Lower lobe of right lung (tissue), 2 donors: ENCODE results near the gene ZDHHC8. TPM values are rescaled to one million over a fixed set of nuclear protein-coding genes. Genes with fewer than 3 reads are reported as not detected.
A peak's percentile ranks its signal among the peaks of the same experiment; 100 is the strongest.

Experiments used
- ATAC-seq, 2 donors: fragments of 200-7000 bp; cut with Tn5 transposase; one replicate each; pipeline ENCODE4 v1.9.1; 2020 to 2022; ENCODE audit warnings: mild to moderate bottlenecking in 2 of 2, moderate library complexity in 2 of 2
- DNase-seq: peaks from one replicate; pipeline ENCODE4 v3.0.0-alpha.2; 2020
- H3K27ac ChIP-seq: fragments of 200-600 bp; one replicate; pipeline ENCODE4 v1.8.0; 2022
- H3K27me3 ChIP-seq: fragments of 200-600 bp; one replicate; pipeline ENCODE4 v1.8.0; 2022; ENCODE audit warnings: low read depth
- H3K36me3 ChIP-seq: fragments of 200-600 bp; one replicate; pipeline ENCODE4 v1.8.0; 2022; ENCODE audit warnings: mild to moderate bottlenecking
- H3K4me1 ChIP-seq: fragments of 200-600 bp; one replicate; pipeline ENCODE4 v1.8.0; 2022
- H3K4me3 ChIP-seq: fragments of 200-600 bp; one replicate; pipeline ENCODE4 v1.8.0; 2022; ENCODE audit warnings: mild to moderate bottlenecking
- H3K9me3 ChIP-seq: fragments of 200-600 bp; one replicate; pipeline ENCODE4 v1.8.0; 2022
- intact Hi-C: fragments of 100-400 bp; cut with DNase I; formaldehyde crosslinking; loops from one replicate; pipeline ENCODE4 v1.11.0; 2022
- total RNA-seq: library from RNA; stranded (reverse); fragmentation: NEBNext Ultra II Directional; extraction: Animal tissue kit (Norgen Biotek cat#: 25700); gene quantifications from one replicate; pipeline ENCODE4 v1.2.1, GENCODE V29; 2021
- TF ChIP-seq, protein P1 (sequence below): fragments of 200-600 bp; IDR thresholded peaks from one replicate; pipeline ENCODE4 v1.8.0; 2022; ENCODE audit warnings: antibody characterized with exemption, mild to moderate bottlenecking
- donor health status: DM: no; HTN: yes; CAD: no; lungs with severe emphysema.

Gene ZDHHC8
- total RNA-seq, 1 donor from 2014 or later, result 77.2 TPM

DNA sequence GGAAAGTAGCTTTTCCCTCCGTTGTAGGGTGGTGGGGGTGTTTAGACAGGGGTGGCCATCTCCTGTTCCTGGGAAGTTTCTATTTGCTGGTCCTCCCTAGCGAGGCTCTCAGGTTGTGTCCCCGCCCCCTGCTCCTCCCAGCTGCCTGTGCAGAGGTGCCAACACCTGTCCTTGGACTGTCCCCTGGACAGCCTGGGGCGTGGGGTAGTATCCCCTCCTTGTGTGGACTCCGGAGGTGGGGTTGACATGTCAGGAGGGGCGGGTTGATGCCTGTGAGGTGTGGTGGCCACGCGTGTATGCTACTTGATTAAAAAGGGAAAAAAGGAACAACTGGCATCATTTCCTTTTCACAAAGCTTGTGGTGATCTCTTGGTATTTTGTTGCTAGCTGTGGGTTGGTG is 30.0 kb upstream of the ZDHHC8 start:
- H3K4me3 ChIP-seq, result no peak overlapping the region
- H3K27me3 ChIP-seq, result no peaks in the 10 kb centered on the region
- peak; percentile 40 for DNase-seq
- H3K4me1 ChIP-seq, result no peaks in the 10 kb centered on the region
- no peaks in the 10 kb centered on the region for H3K9me3 ChIP-seq
- no peak for ATAC-seq
- H3K36me3 ChIP-seq, result peaks cover 93% of the 10 kb centered on the region
- H3K27ac ChIP-seq, result no peak overlapping the region
- TF ChIP-seq, protein P1, sequence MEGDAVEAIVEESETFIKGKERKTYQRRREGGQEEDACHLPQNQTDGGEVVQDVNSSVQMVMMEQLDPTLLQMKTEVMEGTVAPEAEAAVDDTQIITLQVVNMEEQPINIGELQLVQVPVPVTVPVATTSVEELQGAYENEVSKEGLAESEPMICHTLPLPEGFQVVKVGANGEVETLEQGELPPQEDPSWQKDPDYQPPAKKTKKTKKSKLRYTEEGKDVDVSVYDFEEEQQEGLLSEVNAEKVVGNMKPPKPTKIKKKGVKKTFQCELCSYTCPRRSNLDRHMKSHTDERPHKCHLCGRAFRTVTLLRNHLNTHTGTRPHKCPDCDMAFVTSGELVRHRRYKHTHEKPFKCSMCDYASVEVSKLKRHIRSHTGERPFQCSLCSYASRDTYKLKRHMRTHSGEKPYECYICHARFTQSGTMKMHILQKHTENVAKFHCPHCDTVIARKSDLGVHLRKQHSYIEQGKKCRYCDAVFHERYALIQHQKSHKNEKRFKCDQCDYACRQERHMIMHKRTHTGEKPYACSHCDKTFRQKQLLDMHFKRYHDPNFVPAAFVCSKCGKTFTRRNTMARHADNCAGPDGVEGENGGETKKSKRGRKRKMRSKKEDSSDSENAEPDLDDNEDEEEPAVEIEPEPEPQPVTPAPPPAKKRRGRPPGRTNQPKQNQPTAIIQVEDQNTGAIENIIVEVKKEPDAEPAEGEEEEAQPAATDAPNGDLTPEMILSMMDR, result no peak
- intact Hi-C loops, result no loop called here

DNA sequence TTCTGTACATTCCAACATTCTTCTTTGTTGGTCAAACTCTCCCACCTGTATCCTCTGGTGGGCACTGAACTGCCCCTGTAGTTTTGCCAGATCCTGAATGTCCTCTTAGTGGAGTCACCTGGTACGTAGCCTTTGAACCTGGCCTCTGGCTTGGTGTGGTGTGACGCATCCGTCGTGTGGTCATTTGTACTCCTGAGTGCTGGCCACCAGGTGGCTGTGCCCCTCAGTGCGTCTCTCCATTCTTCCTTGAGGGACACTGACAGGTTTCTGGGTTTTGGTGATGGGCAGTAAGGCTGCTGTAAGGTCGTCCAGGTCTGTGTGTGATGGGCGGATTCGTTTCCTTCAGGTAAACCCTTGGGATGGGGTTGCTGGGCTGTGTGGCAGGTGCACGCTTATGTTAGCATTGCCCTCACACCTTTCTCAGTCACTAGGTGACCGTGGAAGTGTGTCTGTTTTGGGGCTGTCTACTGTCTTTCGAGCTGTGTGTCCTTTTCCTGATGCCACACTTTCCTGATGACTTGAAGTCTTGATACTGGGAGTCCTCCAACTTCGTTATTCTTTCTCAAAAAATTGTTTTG is 29.3 kb upstream of the ZDHHC8 start:
- ATAC-seq (no peak), DNase-seq (no peak)
- H3K27me3 ChIP-seq, result no peaks in the 10 kb centered on the region
- intact Hi-C loops, result no loop called here
- H3K4me1 ChIP-seq, result no peaks in the 10 kb centered on the region
- no peaks in the 10 kb centered on the region for H3K9me3 ChIP-seq
- H3K4me3 ChIP-seq, result no peak overlapping the region
- H3K27ac ChIP-seq, result no peak overlapping the region
- H3K36me3 ChIP-seq, result peaks cover 93% of the 10 kb centered on the region
- TF ChIP-seq, protein P1, result no peak

DNA sequence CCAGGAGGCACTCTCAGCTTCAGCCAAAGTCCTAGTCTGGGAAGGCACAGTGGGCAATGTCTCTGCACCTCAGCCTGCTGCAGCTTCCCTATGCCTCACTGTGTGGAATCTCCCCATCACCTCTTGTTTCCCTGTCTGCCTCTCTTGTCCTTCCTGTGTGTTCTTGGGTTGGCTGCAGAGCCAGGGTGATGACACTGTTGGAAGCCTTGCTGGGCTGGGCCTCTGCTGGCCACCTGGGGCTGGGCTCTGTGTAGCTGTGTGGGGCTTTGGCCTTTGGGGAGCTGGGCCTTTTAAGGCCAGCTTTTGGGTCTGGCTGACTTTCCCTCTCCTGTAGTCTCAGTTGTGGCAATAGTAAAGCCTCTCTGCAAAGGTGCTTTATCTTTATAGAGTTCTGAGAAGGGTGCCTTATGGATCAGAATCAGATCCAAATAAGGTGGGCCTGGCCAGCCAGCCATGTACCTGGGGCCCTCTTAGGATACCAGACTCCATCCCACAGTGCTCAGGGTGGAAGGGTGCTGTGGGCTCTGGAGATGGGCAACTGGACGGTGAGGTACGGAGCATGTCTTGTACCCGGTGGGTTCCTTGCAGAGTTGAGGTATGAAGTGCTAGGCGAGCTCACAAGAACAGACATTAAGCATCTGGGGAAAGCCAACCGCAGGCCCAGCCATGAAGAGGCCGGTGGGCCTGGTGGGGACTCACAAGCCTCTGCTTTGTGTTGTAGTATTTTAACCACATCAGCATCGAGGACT is 26.0 kb upstream of the ZDHHC8 start:
- no peak overlapping the region for H3K4me3 ChIP-seq
- DNase-seq, result peak; percentile 31
- TF ChIP-seq, protein P1, result no peak
- no peaks in the 10 kb centered on the region for H3K4me1 ChIP-seq
- H3K27ac ChIP-seq, result no peak overlapping the region
- intact Hi-C loops, result no loop called here
- ATAC-seq, result no peak
- H3K9me3 ChIP-seq, result no peaks in the 10 kb centered on the region
- H3K36me3 ChIP-seq, result peaks cover 93% of the 10 kb centered on the region
- H3K27me3 ChIP-seq, result no peaks in the 10 kb centered on the region

DNA sequence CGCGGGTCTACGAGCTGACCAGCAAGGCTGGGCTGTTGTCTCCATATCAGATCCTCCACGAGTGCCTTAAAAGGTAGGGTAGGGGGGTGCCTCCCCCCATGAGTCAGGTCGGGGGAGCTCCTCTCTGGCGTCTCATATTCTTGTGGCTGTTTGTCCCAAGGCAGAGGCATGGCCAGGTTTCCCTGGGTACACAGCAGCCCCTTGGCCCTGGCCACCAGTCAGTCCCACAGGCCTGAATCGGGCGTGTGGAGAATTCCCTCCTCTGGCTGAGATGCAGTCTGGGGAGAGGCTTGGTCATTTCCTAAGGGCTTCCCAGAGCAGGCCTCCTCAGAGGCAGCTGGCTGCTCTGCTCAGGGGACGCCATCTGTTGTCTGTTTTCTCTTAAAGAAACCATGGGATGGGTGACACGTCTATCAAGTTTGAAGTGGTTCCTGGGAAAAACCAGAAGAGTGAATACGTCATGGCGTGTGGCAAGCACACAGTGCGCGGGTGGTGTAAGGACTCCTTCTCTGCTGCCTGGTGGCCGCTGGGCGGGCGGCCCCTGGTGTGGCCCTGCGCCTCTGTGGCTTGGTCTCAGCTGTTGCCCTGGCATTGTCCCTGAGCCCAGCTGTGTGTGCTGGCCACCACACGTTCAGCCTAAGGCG is 25.3 kb upstream of the ZDHHC8 start:
- TF ChIP-seq, protein P1, result no peak
- Histone ChIP-seq H3K27me3 (no peaks in the 10 kb centered on the region), H3K36me3 (peaks cover 93% of the 10 kb centered on the region), H3K4me3 (no peak overlapping the region), H3K4me1 (no peaks in the 10 kb centered on the region), H3K9me3 (no peaks in the 10 kb centered on the region), H3K27ac (no peak overlapping the region)
- no peak for ATAC-seq
- DNase-seq, result peak; percentile 27
- intact Hi-C loops, result no loop called here

DNA sequence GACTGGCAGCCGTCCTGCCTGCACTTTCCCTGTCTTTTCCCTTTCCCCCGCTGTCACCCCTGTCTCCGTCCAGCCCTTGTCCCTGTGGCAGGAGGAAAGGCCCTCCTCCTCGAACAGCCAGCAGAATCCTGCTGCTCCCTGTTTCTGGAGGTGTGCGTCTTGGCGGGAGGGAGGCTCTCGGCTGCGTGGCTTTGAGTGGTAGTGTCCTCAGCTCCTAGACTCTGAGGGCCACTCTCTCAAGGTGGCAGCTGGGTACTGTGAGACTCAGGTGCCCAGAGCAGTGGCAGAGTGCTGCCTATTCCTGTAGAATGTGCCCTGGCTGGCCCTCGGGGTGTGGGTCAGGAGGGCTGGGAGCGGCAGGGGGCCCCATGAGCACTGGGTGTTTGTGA is 24.8 kb upstream of the ZDHHC8 start:
- intact Hi-C loops, result no loop called here
- H3K27ac ChIP-seq, result no peak overlapping the region
- TF ChIP-seq, protein P1, result no peak
- H3K4me3 ChIP-seq, result no peak overlapping the region
- H3K36me3 ChIP-seq, result peaks cover 93% of the 10 kb centered on the region
- no peaks in the 10 kb centered on the region for H3K27me3 ChIP-seq
- no peaks in the 10 kb centered on the region for H3K9me3 ChIP-seq
- DNase-seq, result peak; percentile 30
- ATAC-seq, result no peak
- no peaks in the 10 kb centered on the region for H3K4me1 ChIP-seq
